ENCODE measurements around the gene SLC10A3.

DNA sequence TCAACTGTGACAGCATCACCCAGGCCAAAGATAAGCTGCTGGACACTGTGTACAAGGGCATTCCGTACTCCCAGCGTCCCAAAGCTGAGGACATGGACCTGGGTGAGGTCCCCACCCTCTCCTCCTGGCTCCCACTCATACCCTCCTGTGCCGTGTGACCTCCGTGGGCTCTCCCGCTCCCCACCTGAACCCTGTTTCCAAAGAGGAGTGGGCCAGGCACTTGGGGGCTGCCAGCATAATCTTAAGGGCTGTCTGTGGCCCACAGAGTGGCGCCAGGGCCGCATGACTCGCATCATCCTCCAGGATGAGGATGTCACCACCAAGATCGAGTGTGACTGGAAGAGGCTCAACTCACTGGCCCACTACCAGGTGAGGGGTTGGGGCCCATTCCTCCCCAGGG lies 21.3 kb downstream of the SLC10A3 start:
- TF ChIP-seq REST (IDR thresholded peaks at IDR 0.05; ENCODE audit: insufficient read depth in 1 of 2, low read depth in 2 of 2, low read length in 2 of 2): no peak
- TF ChIP-seq FOXP2 (optimal IDR thresholded peaks at IDR 0.05; ENCODE audit: borderline replicate concordance, extremely low read depth, extremely low read length, insufficient read depth): no peak

Data from PFSK-1 (cell line).